H1 (cell line): ENCODE data around the gene CYP2B6. TPM values are rescaled to one million over a fixed set of nuclear protein-coding genes. Genes with fewer than 3 reads are reported as not detected.
"Not testable (repeated sequence)": the region's sequence is repeated elsewhere in the genome, so short reads cannot be mapped to it uniquely, and the experiment has no call there.

Experiments used
- CTCF ChIA-PET: fragments of 300-600 bp; sonication (Branson Sonifier 250); formaldehyde crosslinking; loops from one replicate; lab custom pipeline; 2021; ENCODE audit not compliant: partially characterized antibody; lab: Charles Lee
- POLR2A ChIA-PET: fragments of 300-600 bp; sonication (Branson Sonifier 250); formaldehyde crosslinking; loops from one replicate; lab custom pipeline; 2021; ENCODE audit warnings: inconsistent platforms; ENCODE audit not compliant: partially characterized antibody; lab: Charles Lee
- DNase-seq, 2 experiments: peaks; one replicate each; pipeline versions ENCODE4 v3.0.0 to v3.0.0-alpha.2; 2010 to 2022; ENCODE audit warnings: low spot score in 2 of 2, low read depth in 1 of 2, mixed read lengths in 1 of 2
- FAIRE-seq: peaks from 2 replicates; lab custom pipeline; 2011; peaks lifted over from hg19 to GRCh38; lab: Jason Lieb, UNC
- H2AFZ ChIP-seq: 2 replicates; pipeline ENCODE4 v1.8.1; 2012; ENCODE audit warnings: low read length, inconsistent platforms
- H2AK5ac ChIP-seq: 2 replicates; pipeline ENCODE4 v1.6.1; 2013; ENCODE audit warnings: low read depth, low read length
- H2BK120ac ChIP-seq: replicated peaks from 2 replicates; pipeline ENCODE3; 2013; ENCODE audit warnings: low read depth, low read length, inconsistent platforms
- H2BK12ac ChIP-seq: 2 replicates; pipeline ENCODE4 v1.6.1; 2013; ENCODE audit warnings: low read depth, low read length
- H2BK15ac ChIP-seq: 2 replicates; pipeline ENCODE4 v1.6.1; 2013; ENCODE audit warnings: low read length
- H2BK20ac ChIP-seq: 2 replicates; pipeline ENCODE4 v1.6.1; 2013; ENCODE audit warnings: low read length
- H2BK5ac ChIP-seq: 2 replicates; pipeline ENCODE4 v1.6.1; 2013; ENCODE audit warnings: low read depth, low read length
- H3K14ac ChIP-seq: 2 replicates; pipeline ENCODE4 v1.6.1; 2013; ENCODE audit warnings: inconsistent platforms; ENCODE audit not compliant: insufficient read length
- H3K18ac ChIP-seq: 2 replicates; pipeline ENCODE4 v1.6.1; 2013; ENCODE audit warnings: low read length; ENCODE audit errors: extremely low read depth
- H3K23ac ChIP-seq: 2 replicates; pipeline ENCODE4 v1.6.1; 2013; ENCODE audit warnings: inconsistent platforms; ENCODE audit not compliant: insufficient read length
- H3K23me2 ChIP-seq: 2 replicates; pipeline ENCODE4 v1.6.1; 2013; ENCODE audit warnings: low read depth, low read length
- H3K27ac ChIP-seq: 2 replicates; pipeline ENCODE4 v1.6.1; 2011; ENCODE audit warnings: low read depth, low read length, inconsistent platforms
- H3K27me3 ChIP-seq, 4 experiments: replicated peaks in 1 of 4; 1 replicate in 1 of 4; 2 replicates in 3 of 4; pipeline versions ENCODE4 v1.6.1 to v1.8.1; 2011 to 2013; ENCODE audit warnings: low read length in 3 of 4, mild to moderate bottlenecking in 3 of 4, inconsistent platforms in 2 of 4, mixed read lengths in 2 of 4, moderate library complexity in 1 of 4; ENCODE audit not compliant: control insufficient read depth in 3 of 4, insufficient read depth in 3 of 4; ENCODE audit errors: extremely low read depth in 1 of 4
- H3K36me3 ChIP-seq, 4 experiments: 2 replicates each; pipeline versions ENCODE4 v1.6.1 to v1.8.1; 2011 to 2013; ENCODE audit warnings: mild to moderate bottlenecking in 4 of 4, low read length in 3 of 4, moderate library complexity in 2 of 4, control low read depth in 1 of 4, inconsistent platforms in 1 of 4; ENCODE audit not compliant: insufficient read depth in 4 of 4, control insufficient read depth in 2 of 4
- H3K4ac ChIP-seq: replicated peaks from 2 replicates; pipeline ENCODE3; 2013; ENCODE audit warnings: low read length, low read depth, mixed read lengths, inconsistent platforms; ENCODE audit not compliant: insufficient read length
- H3K4me1 ChIP-seq, 4 experiments: replicated peaks in 1 of 4; 1 replicate in 1 of 4; 2 replicates in 3 of 4; pipeline versions ENCODE4 v1.6.1 to v1.8.1; 2011 to 2013; ENCODE audit warnings: low read length in 3 of 4, inconsistent platforms in 2 of 4, mixed read lengths in 1 of 4; ENCODE audit not compliant: insufficient read depth in 4 of 4, control insufficient read depth in 3 of 4
- H3K4me2 ChIP-seq, 2 experiments: 2 replicates each; pipeline versions ENCODE4 v1.6.1 to v1.8.1; 2011 to 2013; ENCODE audit warnings: low read depth in 2 of 2, low read length in 2 of 2, control low read depth in 1 of 2, inconsistent platforms in 1 of 2, mild to moderate bottlenecking in 1 of 2; ENCODE audit not compliant: insufficient read depth in 1 of 2
- H3K4me3 ChIP-seq, 4 experiments: fragments of 200-600, 300-600 bp in 1 of 4; sonication (generic), shearing (Covaris generic), sonication (Bioruptor Twin) in 1 of 4; 2 replicates each; pipeline versions ENCODE4 v1.5.1 to v1.8.1; 2011 to 2016; ENCODE audit warnings: low read length in 4 of 4, low read depth in 3 of 4, control low read depth in 2 of 4, inconsistent platforms in 2 of 4, mild to moderate bottlenecking in 2 of 4, mixed read lengths in 1 of 4, moderate library complexity in 1 of 4; ENCODE audit not compliant: insufficient read depth in 2 of 4; ENCODE audit errors: extremely low read depth in 1 of 4
- H3K56ac ChIP-seq: replicated peaks from 2 replicates; pipeline ENCODE3; 2013; ENCODE audit warnings: low read depth, mild to moderate bottlenecking, mixed read lengths, low read length, inconsistent platforms; ENCODE audit not compliant: insufficient read length
- H3K79me1 ChIP-seq: 2 replicates; pipeline ENCODE4 v1.6.1; 2013; ENCODE audit warnings: low read depth, low read length, control low read depth
- H3K79me2 ChIP-seq, 2 experiments: 2 replicates each; pipeline versions ENCODE4 v1.6.1 to v1.8.1; 2012 to 2013; ENCODE audit warnings: low read length in 2 of 2, mild to moderate bottlenecking in 2 of 2, inconsistent platforms in 1 of 2; ENCODE audit not compliant: insufficient read depth in 2 of 2, control insufficient read depth in 1 of 2
- H3K9ac ChIP-seq, 4 experiments: replicated peaks in 1 of 4; 1 replicate in 1 of 4; 2 replicates in 3 of 4; pipeline versions ENCODE4 v1.6.1 to v1.8.1; 2011 to 2013; ENCODE audit warnings: low read depth in 3 of 4, low read length in 3 of 4, control low read depth in 2 of 4, mild to moderate bottlenecking in 2 of 4, moderate library complexity in 2 of 4, inconsistent platforms in 1 of 4; ENCODE audit errors: extremely low read depth in 1 of 4
- H3K9me3 ChIP-seq, 2 experiments: 2 replicates each; pipeline versions ENCODE4 v1.6.1 to v1.8.1; 2012 to 2013; ENCODE audit warnings: mild to moderate bottlenecking in 2 of 2, moderate library complexity in 2 of 2, control low read depth in 1 of 2, inconsistent platforms in 1 of 2, low read depth in 1 of 2, low read length in 1 of 2, mixed read lengths in 1 of 2; ENCODE audit not compliant: insufficient read depth in 2 of 2
- H4K20me1 ChIP-seq, 2 experiments: replicated peaks in 1 of 2; 2 replicates each; pipeline versions ENCODE3 to v1.8.1; 2011 to 2013; ENCODE audit warnings: inconsistent platforms in 2 of 2, low read length in 2 of 2, mild to moderate bottlenecking in 1 of 2; ENCODE audit not compliant: insufficient read depth in 2 of 2, control insufficient read depth in 1 of 2
- H4K5ac ChIP-seq: 2 replicates; pipeline ENCODE4 v1.6.1; 2013; ENCODE audit warnings: low read length, low read depth, mixed read lengths, inconsistent platforms; ENCODE audit not compliant: insufficient read length
- H4K8ac ChIP-seq: 2 replicates; pipeline ENCODE4 v1.8.0; 2013; ENCODE audit warnings: mild to moderate bottlenecking, moderate library complexity, low read length, inconsistent platforms; ENCODE audit not compliant: insufficient read depth; ENCODE audit errors: extremely low read depth
- H4K91ac ChIP-seq: replicated peaks from 2 replicates; pipeline ENCODE3; 2013; ENCODE audit warnings: low read length, mixed read lengths, inconsistent platforms; ENCODE audit not compliant: insufficient read length
- WGBS, 2 experiments: shearing (Covaris generic) in 1 of 2; methylation state at CpG; one replicate each; pipeline versions ENCODE4 v1.1.6 to v1.1.7; 2013 to 2015; ENCODE audit warnings: low lambda C conversion rate in 2 of 2, mixed read lengths in 2 of 2, inconsistent platforms in 1 of 2, low coverage in 1 of 2, missing lambda C conversion rate in 1 of 2; ENCODE audit not compliant: insufficient replicate concordance in 2 of 2, insufficient coverage in 1 of 2, insufficient read length in 1 of 2; ENCODE audit errors: extremely low coverage in 1 of 2, missing lambda C conversion rate in 1 of 2; 5-methylcytosine and 5-hydroxymethylcytosine counted together
- polyA plus RNA-seq, 7 experiments: library from polyadenylated mRNA; depleted of rRNA in 3 of 7; stranded (reverse) in 5 of 7; unstranded in 2 of 7; fragments of >200 nt in 5 of 7; fragments of 200-250 nt in 2 of 7; gene quantifications; 1 replicate in 5 of 7; 2 replicates in 1 of 7; 4 replicates in 1 of 7; pipeline versions ENCODE4 v1.2.1 to v1.2.3, GENCODE V29; 2011 to 2013; ENCODE audit warnings: missing spikeins in 2 of 7, mixed read lengths in 2 of 7
- total RNA-seq: library from RNA; stranded (reverse); fragmentation: NEBNext Ultra II Directional; extraction: Animal tissue kit (Norgen Biotek cat#: 25700); gene quantifications from 2 replicates; pipeline ENCODE4 v1.2.1, GENCODE V29; 2021

CYP2B6 gene
- total and polyA plus RNA-seq, 2 of the 8 experiments (the other 6 are each of a cell fraction or from before 2014, with no cell fraction given) = 2.8 to 5.4 TPM

GRCh38 chr19:41003656-41004055, 12.6 kb downstream of the CYP2B6 start:
- H3K4me3 ChIP-seq, H3K56ac ChIP-seq, H2BK5ac ChIP-seq, H2BK120ac ChIP-seq, H3K9me3 ChIP-seq, H3K9ac ChIP-seq, H3K79me2 ChIP-seq, H4K91ac ChIP-seq, H2BK20ac ChIP-seq, FAIRE-seq, H2BK12ac ChIP-seq, H4K20me1 ChIP-seq, DNase-seq, H3K23ac ChIP-seq, H3K27ac ChIP-seq, H2AFZ ChIP-seq, H4K8ac ChIP-seq, H3K4ac ChIP-seq, H3K4me2 ChIP-seq, H2AK5ac ChIP-seq, H4K5ac ChIP-seq, H3K4me1 ChIP-seq, H3K14ac ChIP-seq, H3K23me2 ChIP-seq, H3K36me3 ChIP-seq, POLR2A ChIA-PET, H3K27me3 ChIP-seq, H3K79me1 ChIP-seq, H2BK15ac ChIP-seq, H3K18ac ChIP-seq: not testable (repeated sequence)
- 91% methylated on average over 8 of the region's 8 CpGs; no CpG with 5 or more reads in 1 of the 2 experiments for WGBS, 2 experiments
- CTCF ChIA-PET = interaction anchor here (1.6 kb wide), 1 partner anchor 57 kb away, joined by 3 read pairs; no protein-coding TSS in a partner anchor
